DND-41 (cell line): ENCODE results near the gene TLCD5.

Source experiments
- EZH2 ChIP-seq: IDR thresholded peaks from 3 replicates; pipeline ENCODE4 v1.6.1; 2012; ENCODE audit warnings: borderline replicate concordance, low read depth, mild to moderate bottlenecking, moderate library complexity, low read length, inconsistent platforms; ENCODE audit not compliant: severe bottlenecking
- TF ChIP-seq, protein P1 (sequence below): IDR thresholded peaks from 2 replicates; pipeline ENCODE4 v1.5.1; 2012; ENCODE audit warnings: borderline replicate concordance, low read length, moderate library complexity, mild to moderate bottlenecking; ENCODE audit not compliant: poor library complexity, severe bottlenecking; ENCODE audit errors: extremely low read depth

DNA sequence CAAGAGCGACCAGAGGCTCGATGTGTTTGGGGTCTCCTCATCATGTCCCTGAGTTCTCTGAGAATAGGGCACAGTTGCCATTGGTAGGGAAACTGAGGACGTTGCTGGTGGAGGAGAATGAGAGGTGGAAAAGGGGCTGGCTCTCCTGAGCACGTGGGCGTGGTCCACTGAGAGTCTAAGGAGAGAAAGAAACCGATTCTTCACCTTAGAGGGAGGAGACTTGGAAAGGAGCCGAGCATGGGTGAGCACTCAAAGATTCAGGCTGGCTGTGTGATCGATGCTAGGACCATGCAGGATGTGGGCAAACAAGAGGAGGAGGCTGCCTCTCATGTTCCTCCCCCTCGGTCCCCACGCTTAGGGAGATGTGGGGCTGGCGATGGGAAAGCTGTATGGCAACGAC, 19.8 kb upstream of the TLCD5 start:
- TF ChIP-seq, protein P1, sequence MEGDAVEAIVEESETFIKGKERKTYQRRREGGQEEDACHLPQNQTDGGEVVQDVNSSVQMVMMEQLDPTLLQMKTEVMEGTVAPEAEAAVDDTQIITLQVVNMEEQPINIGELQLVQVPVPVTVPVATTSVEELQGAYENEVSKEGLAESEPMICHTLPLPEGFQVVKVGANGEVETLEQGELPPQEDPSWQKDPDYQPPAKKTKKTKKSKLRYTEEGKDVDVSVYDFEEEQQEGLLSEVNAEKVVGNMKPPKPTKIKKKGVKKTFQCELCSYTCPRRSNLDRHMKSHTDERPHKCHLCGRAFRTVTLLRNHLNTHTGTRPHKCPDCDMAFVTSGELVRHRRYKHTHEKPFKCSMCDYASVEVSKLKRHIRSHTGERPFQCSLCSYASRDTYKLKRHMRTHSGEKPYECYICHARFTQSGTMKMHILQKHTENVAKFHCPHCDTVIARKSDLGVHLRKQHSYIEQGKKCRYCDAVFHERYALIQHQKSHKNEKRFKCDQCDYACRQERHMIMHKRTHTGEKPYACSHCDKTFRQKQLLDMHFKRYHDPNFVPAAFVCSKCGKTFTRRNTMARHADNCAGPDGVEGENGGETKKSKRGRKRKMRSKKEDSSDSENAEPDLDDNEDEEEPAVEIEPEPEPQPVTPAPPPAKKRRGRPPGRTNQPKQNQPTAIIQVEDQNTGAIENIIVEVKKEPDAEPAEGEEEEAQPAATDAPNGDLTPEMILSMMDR: no peak
- TF ChIP-seq EZH2: no peak
